GM19043 (cell line): ENCODE measurements around the gene FAM111A.

Experiments used
- ATAC-seq: cut with Tn5 transposase; IDR thresholded peaks from one replicate; pipeline ENCODE4 v1.9.1; 2021; ENCODE audit warnings: low read depth; ENCODE audit not compliant: unreplicated experiment

The FAM111A gene

GRCh38 chr11:59141673-59142460 lies 789 bp upstream of the FAM111A start:
- ATAC-seq, result no peak

GRCh38 chr11:59144096-59144495 lies 1.4 kb downstream of the FAM111A start:
- no peak for ATAC-seq

GRCh38 chr11:59144579-59145345 lies 2.1 kb downstream of the FAM111A start:
- ATAC-seq, result peak; percentile 46

DNA sequence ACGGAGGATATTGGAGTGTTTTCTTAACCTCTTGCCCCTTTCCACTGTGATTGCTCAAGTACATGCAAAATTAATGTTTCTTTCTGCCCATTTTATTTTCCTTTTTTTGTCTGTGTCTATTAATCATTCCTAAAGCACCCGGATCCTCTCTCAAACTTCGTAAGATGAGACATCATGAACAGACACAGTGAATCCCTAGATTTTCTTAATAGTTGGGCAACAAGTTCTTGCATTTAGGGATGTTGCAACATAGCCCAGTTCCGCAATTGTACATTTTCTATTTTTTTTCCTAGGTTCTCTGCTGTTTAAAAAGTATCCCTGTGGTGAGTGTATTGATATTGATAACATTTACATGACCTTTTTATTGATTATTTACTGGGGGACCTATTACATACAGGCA lies 2.9 kb downstream of the FAM111A start:
- ATAC-seq, result no peak

DNA sequence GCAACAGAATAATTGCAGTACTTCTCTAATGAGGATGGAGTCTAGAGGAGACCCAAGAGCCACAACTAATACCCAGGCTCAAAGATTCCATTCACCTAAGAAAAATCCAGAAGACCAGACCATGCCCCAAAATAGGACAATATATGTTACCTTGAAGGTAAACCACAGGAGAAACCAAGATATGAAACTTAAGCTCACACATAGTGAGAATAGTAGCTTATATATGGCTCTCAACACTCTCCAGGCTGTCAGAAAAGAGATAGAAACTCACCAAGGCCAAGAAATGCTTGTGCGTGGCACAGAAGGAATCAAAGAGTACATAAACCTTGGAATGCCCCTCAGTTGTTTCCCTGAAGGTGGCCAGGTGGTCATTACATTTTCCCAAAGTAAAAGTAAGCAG lies 9.1 kb downstream of the FAM111A start:
- peak; percentile 60 for ATAC-seq

- ATAC-seq, result peak; percentile 83
Observed at GRCh38 chr11:59152312-59152951, 9.8 kb downstream of the FAM111A start.

DNA sequence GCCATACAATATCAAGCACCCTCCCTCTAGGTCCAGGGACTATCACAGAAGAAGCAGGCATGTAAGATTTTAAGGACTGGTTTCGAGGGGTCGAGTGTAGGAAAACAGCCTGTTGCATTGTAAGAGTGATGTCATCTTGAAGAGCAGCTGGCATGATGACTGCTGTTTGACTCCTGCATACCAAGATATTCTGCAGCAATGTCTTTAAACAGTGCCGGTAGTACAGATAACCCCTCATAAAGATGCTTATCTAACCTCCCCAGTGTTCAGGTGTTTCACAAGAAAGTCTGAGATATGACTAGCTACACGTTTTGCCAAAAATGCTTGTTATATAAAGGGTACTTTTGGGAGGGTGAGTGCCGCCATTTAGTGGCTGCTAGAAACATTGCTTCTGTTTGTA lies 12.0 kb downstream of the FAM111A start:
- ATAC-seq, result no peak

DNA sequence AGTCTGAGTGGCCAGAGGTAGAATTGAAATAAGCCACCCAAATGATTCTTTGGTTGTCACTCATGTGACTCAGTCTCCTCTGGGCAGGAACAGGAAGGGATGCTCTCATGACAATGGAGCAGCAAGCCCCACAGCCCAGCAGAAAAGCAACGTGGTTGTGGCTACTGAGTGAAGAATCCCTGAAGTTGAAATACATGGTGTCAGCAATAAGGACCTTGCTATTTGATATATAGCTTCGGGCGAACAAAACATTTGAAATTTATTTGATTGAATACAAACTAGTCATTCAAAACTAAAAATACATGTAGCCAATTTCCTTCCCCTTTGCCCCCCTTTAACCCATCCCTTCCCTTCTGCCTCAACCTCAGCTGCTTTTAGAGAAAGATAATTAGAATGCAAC lies 14.8 kb downstream of the FAM111A start:
- ATAC-seq, result no peak

DNA sequence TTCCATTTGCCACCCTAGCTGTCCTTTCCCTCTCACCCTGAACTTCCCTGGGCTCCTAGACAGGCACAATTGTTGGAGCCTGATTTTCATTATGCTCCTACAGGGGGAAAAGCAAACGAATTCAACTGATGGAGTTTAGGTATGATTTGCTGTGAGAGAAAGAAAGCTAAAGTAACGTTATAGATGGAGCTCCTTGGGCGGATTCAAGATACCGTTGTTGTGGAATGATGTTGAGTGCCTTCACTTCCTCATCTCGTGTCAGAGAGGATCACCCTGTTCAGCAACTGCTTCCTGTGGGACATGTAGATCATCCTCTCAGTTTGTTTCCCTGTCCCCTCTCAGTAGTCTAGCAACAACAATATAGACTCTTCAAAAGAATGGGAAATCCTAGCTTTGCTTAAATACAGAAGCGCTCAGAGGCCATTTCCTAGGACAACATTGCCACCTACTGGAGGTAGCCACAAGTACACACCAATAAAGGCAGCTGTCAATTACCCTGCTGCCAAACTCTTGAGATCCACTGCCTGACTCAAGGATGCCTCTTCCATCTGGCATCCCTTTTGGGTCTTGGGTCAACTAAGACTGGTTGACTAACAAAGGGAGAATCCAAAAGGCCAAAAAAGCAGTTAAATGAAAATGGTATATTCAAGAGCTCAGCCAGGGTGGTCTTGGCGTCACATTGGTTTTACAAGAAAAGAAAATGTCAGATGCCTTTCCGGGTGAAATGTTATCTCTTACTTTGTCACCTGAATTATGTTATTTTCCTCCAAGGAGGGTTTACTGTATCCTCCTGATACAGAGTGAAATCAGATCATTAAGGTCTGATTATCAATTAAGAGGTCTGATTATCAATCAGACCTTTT lies 15.8 kb downstream of the FAM111A start:
- peak; percentile 95 for ATAC-seq

DNA sequence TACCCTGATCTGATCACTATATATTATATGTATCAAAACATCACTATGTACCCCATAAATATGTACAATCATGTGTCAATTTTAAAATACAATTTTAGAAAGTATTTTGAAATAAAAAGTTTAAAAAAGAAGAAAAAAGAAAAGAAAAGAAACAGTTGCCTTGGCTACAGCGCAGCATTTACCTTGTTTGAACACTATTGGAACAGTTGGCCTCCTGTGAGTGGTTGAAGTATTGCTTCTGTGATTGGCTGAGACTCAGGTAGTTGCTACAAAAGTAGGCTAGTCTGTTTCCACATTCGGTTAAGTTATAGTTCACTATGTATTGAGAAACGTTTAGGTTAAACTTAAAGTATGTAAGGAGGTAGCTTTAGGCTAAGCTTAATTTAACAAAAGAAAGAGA lies 21.4 kb downstream of the FAM111A start:
- ATAC-seq, result no peak

- peak; percentile 66 for ATAC-seq
Observed at GRCh38 chr11:59171508-59172322, 29.1 kb downstream of the FAM111A start, which contains the start of gene DTX4. Gene DTX4, plus strand, starts transcription at chr11:59172132. Its CDS starts 464 bp downstream, at chr11:59172596.

DNA sequence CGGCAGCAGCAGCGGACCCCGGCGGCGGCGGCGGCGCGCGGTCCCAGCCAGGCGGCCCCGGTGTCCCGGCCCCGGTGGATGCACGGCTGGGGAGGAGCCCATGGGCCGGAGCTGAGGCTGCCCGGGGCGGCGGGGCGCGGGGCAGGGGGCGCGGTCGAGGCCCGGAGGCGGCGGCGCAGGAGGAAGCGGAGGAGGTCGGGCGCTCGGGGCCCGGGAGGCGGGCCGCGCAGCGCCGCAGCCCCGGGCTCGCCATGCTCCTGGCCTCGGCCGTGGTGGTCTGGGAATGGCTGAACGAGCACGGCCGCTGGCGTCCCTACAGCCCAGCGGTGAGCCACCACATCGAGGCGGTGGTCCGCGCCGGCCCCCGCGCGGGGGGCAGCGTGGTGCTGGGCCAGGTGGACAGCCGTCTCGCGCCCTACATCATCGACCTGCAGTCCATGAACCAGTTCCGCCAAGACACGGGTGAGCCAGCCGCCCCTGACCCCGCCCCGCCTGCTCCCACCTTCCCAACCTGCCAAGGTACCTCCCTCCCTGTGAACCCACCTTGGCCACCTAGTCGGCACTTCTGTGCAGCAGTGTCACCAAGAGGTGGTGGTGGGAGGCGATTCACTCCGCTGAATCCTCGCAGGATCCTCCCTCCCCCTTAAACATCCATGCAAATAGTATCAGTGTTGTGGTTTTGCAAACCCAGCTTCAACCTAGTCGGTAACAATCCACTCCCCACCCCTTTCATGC lies 29.9 kb downstream of the FAM111A start:
- ATAC-seq, result peak; percentile 32

DNA sequence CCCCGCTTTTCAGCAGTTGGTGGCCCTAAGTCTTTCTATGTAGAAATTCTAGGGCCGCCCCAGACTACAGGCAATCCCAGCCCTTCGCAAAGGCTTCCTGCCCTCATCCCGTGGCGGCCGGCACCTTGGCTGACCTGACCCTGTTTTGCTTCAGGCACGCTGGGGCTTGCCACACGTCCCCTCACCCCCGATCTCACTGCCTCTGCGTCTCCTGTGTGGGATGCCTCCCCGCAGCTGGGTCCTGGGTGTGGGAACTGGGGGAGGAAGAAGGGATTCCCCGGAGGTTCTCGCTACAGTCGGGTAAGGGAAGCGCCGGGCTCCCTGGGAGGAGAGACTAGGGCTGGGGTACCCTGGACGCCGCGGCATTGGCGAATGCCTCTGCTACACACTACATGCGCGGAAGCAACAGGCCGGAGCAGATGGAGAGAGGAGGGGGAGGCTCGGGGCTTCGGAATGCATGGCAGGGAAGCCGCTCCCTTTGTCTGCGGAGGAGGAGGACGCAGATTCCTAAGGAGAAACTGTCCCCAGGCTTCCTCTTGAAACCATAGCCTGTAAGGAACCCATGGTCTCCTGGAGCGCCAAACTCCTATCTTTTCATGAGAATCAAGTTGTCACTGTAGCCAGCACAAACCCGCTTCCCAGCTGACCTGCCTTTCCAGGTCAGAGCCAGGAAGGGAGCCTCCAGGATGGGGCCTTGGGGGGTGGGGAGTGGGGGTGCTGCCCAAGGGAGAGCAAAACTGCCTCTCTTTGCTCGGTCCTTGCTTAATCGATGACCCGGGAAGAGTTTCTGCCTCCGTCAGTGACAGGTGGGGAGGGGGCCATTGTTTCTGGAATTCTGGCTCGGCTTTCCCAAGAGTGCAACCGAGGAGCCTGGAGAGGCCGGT lies 30.7 kb downstream of the FAM111A start:
- peak; percentile 4 for ATAC-seq

DNA sequence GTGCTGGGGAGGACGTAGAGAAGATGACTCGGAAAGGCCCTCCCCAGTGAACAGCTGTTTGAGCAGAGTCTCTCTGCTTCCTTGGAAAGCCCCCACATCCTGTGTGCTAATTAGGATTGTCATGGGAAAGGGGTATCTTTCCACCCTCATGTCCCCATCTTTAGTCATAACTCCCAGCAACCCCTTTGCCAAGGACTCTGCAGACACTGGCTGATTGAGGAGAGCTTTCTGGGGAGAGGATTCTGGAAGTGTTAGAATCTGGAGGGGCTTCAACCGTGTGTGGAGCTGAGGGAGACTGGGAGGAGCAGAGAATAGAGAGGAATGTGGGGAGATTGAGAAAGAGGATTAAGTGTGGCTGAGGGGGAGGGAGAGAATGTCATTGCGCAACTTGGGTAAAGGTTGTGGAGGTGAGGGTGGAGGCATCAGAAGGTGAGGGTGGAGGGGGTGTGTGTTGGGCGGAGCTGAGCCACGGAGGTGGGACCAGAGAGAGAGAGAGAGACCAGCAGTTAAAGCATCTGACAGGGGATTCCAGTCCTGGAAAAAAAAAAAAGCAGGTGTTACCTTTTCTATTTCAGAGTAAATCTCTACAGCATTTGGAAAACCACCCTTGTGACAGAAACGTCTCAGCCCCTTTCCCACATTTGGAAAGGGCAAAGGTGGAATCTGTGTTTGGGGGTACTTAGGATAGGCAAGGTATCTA lies 31.5 kb downstream of the FAM111A start:
- no peak for ATAC-seq

GRCh38 chr11:59174664-59175033 lies 32.0 kb downstream of the FAM111A start:
- no peak for ATAC-seq

- no peak for ATAC-seq
Observed at GRCh38 chr11:59175091-59175501, 32.4 kb downstream of the FAM111A start.

- ATAC-seq, result no peak
Observed at GRCh38 chr11:59176330-59176729, 33.7 kb downstream of the FAM111A start.
